Panc1 (cell line): ENCODE results near the gene GMPR. TPM values are rescaled to one million over a fixed set of nuclear protein-coding genes. Genes with fewer than 3 reads are reported as not detected.

ENCODE experiments used
- ATAC-seq: fragments of 200-7000 bp; cut with Tn5 transposase; 2 replicates; pipeline ENCODE4 v1.9.1; 2020; ENCODE audit warnings: mild to moderate bottlenecking, moderate library complexity
- BruUV-seq: library from RNA; stranded (reverse); fragments of 400-500 nt; replicated peaks from 2 replicates; lab custom pipeline; 2021; lab: Mats Ljungman, UMichigan
- CTCF ChIA-PET: fragments of 300-600 bp; sonication (Branson Sonifier 250); formaldehyde crosslinking; loops from one replicate; lab custom pipeline; 2022; ENCODE audit warnings: antibody characterized with exemption; lab: Charles Lee
- POLR2A ChIA-PET: fragments of 300-600 bp; sonication (Branson Sonifier 250); formaldehyde crosslinking; loops from one replicate; lab custom pipeline; 2022; ENCODE audit warnings: antibody characterized with exemption; lab: Charles Lee
- DNase-seq: peaks from one replicate; pipeline ENCODE4 v3.0.0-alpha.2; 2010; ENCODE audit warnings: low read depth, low spot score
- H3K27ac ChIP-seq: 2 replicates; pipeline ENCODE4 v1.5.1; 2011; ENCODE audit warnings: mild to moderate bottlenecking, low read length, inconsistent platforms
- H3K27me3 ChIP-seq: fragments of 200-500 bp; sonication (Bioruptor generic); 2 replicates; pipeline ENCODE4 v1.6.0; 2014; ENCODE audit warnings: low read length, inconsistent platforms; ENCODE audit not compliant: control insufficient read depth, insufficient read depth
- H3K36me3 ChIP-seq: fragments of 200-500 bp; sonication (Bioruptor generic); 2 replicates; pipeline ENCODE4 v1.5.1; 2014; ENCODE audit warnings: inconsistent platforms, mild to moderate bottlenecking, low read length, moderate library complexity; ENCODE audit not compliant: control insufficient read depth, insufficient read depth
- H3K4me1 ChIP-seq: 2 replicates; pipeline ENCODE4 v1.5.1; 2011; ENCODE audit warnings: inconsistent platforms, mild to moderate bottlenecking, low read length, moderate library complexity; ENCODE audit not compliant: control insufficient read depth, insufficient read depth
- H3K4me3 ChIP-seq, 2 experiments: 2 replicates each; pipeline ENCODE4 v1.5.1; 2011 to 2012; ENCODE audit warnings: low read depth in 2 of 2, low read length in 2 of 2, mild to moderate bottlenecking in 2 of 2, inconsistent platforms in 1 of 2, moderate library complexity in 1 of 2
- H3K9me3 ChIP-seq: fragments of 200-500 bp; sonication (Bioruptor generic); 2 replicates; pipeline ENCODE4 v1.5.1; 2014; ENCODE audit warnings: low read depth, mild to moderate bottlenecking, inconsistent platforms, low read length, moderate library complexity; ENCODE audit not compliant: control insufficient read depth, insufficient read depth
- POLR2AphosphoS5 ChIP-seq: IDR thresholded peaks from 2 replicates; pipeline ENCODE4 v1.6.1; 2012; ENCODE audit warnings: mild to moderate bottlenecking, low read depth, low read length, moderate library complexity
- SIN3A ChIP-seq: IDR thresholded peaks from 2 replicates; pipeline ENCODE4 v1.6.1; 2012; ENCODE audit warnings: low read depth, mild to moderate bottlenecking, low read length, moderate library complexity, borderline replicate concordance; ENCODE audit not compliant: insufficient read depth
- TCF7L2 ChIP-seq: IDR thresholded peaks from 2 replicates; pipeline ENCODE4 v1.6.1; 2011; ENCODE audit warnings: mild to moderate bottlenecking, low read depth, low read length, inconsistent platforms
- in situ Hi-C: cut with HindIII; loops from 2 replicates; pipeline ENCODE4 v1.10.0; 2016; ENCODE audit warnings: low sequenced_read_pairs, low pct_unique_long_range_greater_than_20kb
- intact Hi-C: fragments of 100-400 bp; cut with micrococcal nuclease; formaldehyde crosslinking; loops from one replicate; pipeline ENCODE4 v1.10.0; 2022; ENCODE audit not compliant: unreplicated experiment
- total RNA-seq: library from RNA; stranded (reverse); gene quantifications from one replicate; pipeline ENCODE4 v1.2.1, GENCODE V29; 2021; ENCODE audit not compliant: unreplicated experiment
- TF ChIP-seq, protein P1 (sequence below): fragments of 450-650 bp; IDR thresholded peaks from 2 replicates; pipeline ENCODE4 v1.5.1; 2017; ENCODE audit warnings: mild to moderate bottlenecking
- TF ChIP-seq, protein P2 (sequence below), 2 experiments: IDR thresholded peaks; 2 replicates each; pipeline ENCODE4 v1.6.1; 2011 to 2012; ENCODE audit warnings: low read depth in 2 of 2, control low read depth in 1 of 2, low read length in 1 of 2, mild to moderate bottlenecking in 1 of 2, moderate library complexity in 1 of 2; ENCODE audit not compliant: insufficient read depth in 1 of 2

The GMPR gene
- total RNA-seq, 1 experiment from 2014 or later, result 3.5 TPM

DNA sequence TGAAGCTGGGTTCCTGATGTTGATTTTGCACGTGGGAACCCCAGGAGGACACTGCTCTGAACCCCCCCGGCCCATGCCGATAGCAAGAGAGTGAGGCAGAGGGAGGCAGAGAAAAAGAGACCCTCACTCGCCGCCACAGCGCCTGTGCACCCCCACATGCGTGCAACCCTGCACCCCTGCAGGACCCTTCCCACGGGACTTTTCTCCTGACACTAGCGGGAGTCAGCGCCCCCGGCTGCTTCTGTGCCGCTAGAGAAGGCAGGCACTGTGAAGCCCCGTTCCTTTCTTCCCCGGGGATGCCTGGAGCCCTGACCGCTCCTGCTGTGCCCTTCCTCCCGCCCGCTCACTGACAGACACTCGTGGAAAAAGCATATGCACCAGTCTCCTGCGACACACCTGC is 67.4 kb downstream of the GMPR start:
- ATAC-seq, result no peak
- Histone ChIP-seq H3K4me1 (no peaks in the 10 kb centered on the region), H3K27ac (no peak overlapping the region), H3K36me3 (no peaks in the 10 kb centered on the region; the same call in 1 of the 2 replicates), H3K27me3 (no peaks in the 10 kb centered on the region), H3K4me3 (no peak overlapping the region), H3K9me3 (no peaks in the 10 kb centered on the region)
- BruUV-seq, result no TSS peak
- no peak for DNase-seq
- in situ Hi-C loops (no loop called here), intact Hi-C loops (no loop called here)
- TF ChIP-seq, protein P1, sequence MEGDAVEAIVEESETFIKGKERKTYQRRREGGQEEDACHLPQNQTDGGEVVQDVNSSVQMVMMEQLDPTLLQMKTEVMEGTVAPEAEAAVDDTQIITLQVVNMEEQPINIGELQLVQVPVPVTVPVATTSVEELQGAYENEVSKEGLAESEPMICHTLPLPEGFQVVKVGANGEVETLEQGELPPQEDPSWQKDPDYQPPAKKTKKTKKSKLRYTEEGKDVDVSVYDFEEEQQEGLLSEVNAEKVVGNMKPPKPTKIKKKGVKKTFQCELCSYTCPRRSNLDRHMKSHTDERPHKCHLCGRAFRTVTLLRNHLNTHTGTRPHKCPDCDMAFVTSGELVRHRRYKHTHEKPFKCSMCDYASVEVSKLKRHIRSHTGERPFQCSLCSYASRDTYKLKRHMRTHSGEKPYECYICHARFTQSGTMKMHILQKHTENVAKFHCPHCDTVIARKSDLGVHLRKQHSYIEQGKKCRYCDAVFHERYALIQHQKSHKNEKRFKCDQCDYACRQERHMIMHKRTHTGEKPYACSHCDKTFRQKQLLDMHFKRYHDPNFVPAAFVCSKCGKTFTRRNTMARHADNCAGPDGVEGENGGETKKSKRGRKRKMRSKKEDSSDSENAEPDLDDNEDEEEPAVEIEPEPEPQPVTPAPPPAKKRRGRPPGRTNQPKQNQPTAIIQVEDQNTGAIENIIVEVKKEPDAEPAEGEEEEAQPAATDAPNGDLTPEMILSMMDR, result no peak
- TF ChIP-seq TCF7L2 (no peak), POLR2AphosphoS5 (no peak), SIN3A (no peak)
- TF ChIP-seq, protein P2, sequence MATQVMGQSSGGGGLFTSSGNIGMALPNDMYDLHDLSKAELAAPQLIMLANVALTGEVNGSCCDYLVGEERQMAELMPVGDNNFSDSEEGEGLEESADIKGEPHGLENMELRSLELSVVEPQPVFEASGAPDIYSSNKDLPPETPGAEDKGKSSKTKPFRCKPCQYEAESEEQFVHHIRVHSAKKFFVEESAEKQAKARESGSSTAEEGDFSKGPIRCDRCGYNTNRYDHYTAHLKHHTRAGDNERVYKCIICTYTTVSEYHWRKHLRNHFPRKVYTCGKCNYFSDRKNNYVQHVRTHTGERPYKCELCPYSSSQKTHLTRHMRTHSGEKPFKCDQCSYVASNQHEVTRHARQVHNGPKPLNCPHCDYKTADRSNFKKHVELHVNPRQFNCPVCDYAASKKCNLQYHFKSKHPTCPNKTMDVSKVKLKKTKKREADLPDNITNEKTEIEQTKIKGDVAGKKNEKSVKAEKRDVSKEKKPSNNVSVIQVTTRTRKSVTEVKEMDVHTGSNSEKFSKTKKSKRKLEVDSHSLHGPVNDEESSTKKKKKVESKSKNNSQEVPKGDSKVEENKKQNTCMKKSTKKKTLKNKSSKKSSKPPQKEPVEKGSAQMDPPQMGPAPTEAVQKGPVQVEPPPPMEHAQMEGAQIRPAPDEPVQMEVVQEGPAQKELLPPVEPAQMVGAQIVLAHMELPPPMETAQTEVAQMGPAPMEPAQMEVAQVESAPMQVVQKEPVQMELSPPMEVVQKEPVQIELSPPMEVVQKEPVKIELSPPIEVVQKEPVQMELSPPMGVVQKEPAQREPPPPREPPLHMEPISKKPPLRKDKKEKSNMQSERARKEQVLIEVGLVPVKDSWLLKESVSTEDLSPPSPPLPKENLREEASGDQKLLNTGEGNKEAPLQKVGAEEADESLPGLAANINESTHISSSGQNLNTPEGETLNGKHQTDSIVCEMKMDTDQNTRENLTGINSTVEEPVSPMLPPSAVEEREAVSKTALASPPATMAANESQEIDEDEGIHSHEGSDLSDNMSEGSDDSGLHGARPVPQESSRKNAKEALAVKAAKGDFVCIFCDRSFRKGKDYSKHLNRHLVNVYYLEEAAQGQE (IDR thresholded peaks at IDR 0.05; ENCODE audit: insufficient read depth in 1 of 2, low read depth in 2 of 2, low read length in 1 of 2), result no peak
- ChIA-PET CTCF (no interaction called here), POLR2A (no interaction called here)

DNA sequence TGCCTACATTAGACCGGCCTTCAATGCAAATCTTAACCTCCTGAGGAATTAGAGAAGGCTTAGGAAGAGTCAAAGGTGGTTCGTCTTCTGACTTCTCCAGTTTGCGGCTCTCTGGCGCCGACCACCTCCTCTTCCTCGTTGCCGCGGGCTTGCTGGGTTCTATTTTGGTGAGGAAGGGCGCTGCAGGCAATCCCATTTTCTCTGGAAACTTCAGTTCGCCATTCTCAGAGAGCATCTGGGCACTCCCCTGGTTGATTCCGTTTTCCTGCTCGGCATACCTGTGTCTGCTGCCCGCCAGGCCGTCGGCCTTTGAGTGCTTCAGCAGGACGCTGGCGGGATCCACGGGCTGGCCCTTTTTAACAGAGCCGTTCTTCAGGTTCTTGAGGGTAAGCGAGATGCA is 67.9 kb downstream of the GMPR start:
- ChIA-PET CTCF (no interaction called here), POLR2A (no interaction called here)
- TF ChIP-seq POLR2AphosphoS5 (no peak), SIN3A (no peak), TCF7L2 (no peak)
- TF ChIP-seq, protein P2 (IDR thresholded peaks at IDR 0.05; ENCODE audit: insufficient read depth in 1 of 2, low read depth in 2 of 2, low read length in 1 of 2), result no peak
- TF ChIP-seq, protein P1, result no peak
- Histone ChIP-seq H3K36me3 (no peaks in the 10 kb centered on the region; the same call in 1 of the 2 replicates), H3K9me3 (no peaks in the 10 kb centered on the region), H3K4me3 (no peak overlapping the region), H3K27ac (no peak overlapping the region), H3K4me1 (no peaks in the 10 kb centered on the region), H3K27me3 (no peaks in the 10 kb centered on the region)
- intact Hi-C loops (no loop called here), in situ Hi-C loops (no loop called here)
- DNase-seq (no peak), ATAC-seq (no peak)
- no TSS peak for BruUV-seq
